COLO668 (cell line): ENCODE data around the gene CNTN5.

ENCODE experiments used
- DNase-seq: peaks from one replicate; lab custom pipeline; 2025; ENCODE audit not compliant: unreplicated experiment; lab: John Stamatoyannopoulos, UW

Gene CNTN5

DNA sequence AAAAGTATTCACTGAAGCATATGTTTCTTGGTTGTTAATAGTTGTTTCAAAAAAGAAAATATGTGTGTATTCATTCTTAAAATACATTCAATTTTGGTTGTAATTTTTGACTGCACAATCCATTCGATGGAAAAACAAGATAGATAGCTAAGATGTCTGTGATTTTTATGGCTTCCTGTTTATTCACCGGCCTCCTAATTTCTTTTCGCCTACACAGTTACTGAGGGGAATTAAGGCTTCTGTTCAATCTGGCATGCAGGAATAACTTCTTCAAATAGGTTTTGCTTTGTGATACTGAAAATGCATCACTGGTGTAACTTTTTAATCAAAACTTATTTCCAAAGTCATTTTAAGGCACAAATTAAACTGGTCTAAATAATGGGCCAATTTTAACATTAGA is 1375.5 kb downstream of the CNTN5 start:
- no peak for DNase-seq

DNA sequence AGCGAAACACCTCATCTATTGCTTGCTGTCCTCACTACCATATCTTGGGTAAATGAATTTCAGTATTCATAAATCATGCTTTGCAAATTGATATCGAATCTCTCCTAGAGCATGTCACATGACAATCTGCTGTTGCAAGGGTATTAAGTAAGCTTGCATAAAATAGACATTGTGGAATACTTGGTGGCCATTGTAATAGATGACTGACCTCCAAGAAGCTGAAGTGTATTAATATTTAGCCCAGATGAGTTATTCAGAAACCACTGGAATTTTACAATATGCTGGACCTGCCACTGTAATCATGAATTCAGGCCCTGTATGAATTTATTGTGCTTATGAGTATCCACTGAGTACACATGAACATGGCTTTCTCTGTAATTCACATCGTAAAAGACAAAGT is 1376.7 kb downstream of the CNTN5 start:
- no peak for DNase-seq

DNA sequence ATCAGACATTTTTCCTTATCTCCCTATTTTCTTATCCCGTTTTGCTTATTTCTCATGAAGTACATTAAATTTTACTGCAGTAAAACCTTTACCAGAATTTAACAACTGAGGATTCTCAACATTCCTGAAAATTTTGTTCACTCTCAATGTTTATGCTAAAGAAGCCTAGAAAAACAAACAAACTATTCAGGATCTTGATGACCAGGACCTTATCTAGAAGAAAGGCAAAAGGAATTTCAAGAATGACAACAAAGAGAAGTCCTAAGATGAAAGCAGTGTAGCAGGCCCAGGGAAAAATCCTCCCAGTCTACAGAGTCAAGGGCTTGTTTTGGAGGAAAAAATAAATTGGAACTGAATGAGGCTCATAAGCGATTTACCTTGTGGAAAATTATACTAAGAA is 1383.1 kb downstream of the CNTN5 start:
- no peak for DNase-seq

DNA sequence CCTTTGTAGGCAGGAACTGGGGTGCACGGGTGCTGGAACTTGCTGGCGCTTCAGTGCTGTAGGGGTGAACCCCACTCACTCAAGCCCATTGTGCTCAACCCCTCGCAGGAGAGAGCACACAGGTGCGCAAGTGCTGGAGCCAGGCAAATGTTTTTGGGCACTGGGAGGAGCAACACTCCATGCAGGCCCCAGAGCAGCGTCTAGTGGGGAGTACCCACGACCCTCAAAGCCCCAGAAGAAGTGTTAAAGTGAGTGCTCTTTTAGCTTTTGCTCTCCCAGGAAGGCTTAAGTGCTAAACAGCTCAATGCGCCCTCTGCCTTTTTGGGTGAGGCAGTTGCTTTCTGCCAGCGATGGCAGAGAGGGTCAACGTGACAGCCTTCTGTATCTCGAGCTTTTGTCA is 1384.2 kb downstream of the CNTN5 start:
- no peak for DNase-seq
